ENCODE measurements around the gene LFNG.

DNA sequence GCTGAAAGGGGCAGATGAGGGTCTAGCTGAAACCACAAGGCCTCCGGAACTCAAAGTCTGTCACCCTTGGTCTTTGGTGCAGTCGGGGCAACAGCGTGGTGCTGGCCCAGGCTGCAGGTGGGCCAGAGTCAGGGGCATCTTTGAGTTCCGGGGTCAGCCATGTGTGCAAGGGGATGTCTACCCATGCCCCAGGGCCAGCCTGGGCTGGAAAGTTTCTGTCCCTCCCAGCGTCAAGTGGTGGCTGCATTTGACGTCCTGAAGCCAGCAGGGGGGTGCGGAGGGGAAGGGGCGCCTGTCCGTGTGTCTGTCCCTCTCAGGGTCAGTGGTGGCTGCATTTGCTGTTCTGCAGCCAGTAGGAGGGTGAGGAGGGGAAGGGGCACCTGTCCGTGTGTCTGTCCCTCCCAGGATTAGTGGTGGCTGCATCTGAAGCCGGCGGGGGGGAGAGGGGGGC is 35.1 kb downstream of the LFNG start:
- TF ChIP-seq, protein P1, sequence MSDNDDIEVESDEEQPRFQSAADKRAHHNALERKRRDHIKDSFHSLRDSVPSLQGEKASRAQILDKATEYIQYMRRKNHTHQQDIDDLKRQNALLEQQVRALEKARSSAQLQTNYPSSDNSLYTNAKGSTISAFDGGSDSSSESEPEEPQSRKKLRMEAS (IDR thresholded peaks at IDR 0.05) = no peak
- TF ChIP-seq, protein P2, sequence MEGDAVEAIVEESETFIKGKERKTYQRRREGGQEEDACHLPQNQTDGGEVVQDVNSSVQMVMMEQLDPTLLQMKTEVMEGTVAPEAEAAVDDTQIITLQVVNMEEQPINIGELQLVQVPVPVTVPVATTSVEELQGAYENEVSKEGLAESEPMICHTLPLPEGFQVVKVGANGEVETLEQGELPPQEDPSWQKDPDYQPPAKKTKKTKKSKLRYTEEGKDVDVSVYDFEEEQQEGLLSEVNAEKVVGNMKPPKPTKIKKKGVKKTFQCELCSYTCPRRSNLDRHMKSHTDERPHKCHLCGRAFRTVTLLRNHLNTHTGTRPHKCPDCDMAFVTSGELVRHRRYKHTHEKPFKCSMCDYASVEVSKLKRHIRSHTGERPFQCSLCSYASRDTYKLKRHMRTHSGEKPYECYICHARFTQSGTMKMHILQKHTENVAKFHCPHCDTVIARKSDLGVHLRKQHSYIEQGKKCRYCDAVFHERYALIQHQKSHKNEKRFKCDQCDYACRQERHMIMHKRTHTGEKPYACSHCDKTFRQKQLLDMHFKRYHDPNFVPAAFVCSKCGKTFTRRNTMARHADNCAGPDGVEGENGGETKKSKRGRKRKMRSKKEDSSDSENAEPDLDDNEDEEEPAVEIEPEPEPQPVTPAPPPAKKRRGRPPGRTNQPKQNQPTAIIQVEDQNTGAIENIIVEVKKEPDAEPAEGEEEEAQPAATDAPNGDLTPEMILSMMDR (IDR thresholded peaks at IDR 0.05; ENCODE audit: low read depth, low read length, missing input control) = no peak
- TF ChIP-seq RXRA (IDR thresholded peaks at IDR 0.05) = no peak
- no peak for TF ChIP-seq RAD21 (IDR thresholded peaks at IDR 0.05)
- TF ChIP-seq GABPA (IDR thresholded peaks at IDR 0.05 in 1 of 2, conservative IDR thresholded peaks at IDR 0.05 in 1 of 2) = no peak
- no peak for TF ChIP-seq SP1 (IDR thresholded peaks at IDR 0.05)
- TF ChIP-seq EGR1 (IDR thresholded peaks at IDR 0.05; ENCODE audit: low read depth in 2 of 2) = no peak
- no peak for TF ChIP-seq JUND (IDR thresholded peaks at IDR 0.05)
- TF ChIP-seq YY1 (IDR thresholded peaks at IDR 0.05) = no peak
- TF ChIP-seq FOXA2 (IDR thresholded peaks at IDR 0.05) = no peak
